NCI-H524 treated with DMSO at 0.1 percent for 48 hours (cell line): ENCODE data around the gene PRR33.

Experiments
- DNase-seq: peaks from one replicate; lab custom pipeline; 2025; lab: John Stamatoyannopoulos, UW

The PRR33 gene

GRCh38 chr11:1847006-1847735 is 44.5 kb downstream of the PRR33 start:
- no peak for DNase-seq

- no peak for DNase-seq
These were observed 45.2 kb downstream of the PRR33 start for GRCh38 chr11:1846453-1846932.

- no peak for DNase-seq
These were observed 45.9 kb downstream of the PRR33 start for GRCh38 chr11:1845561-1846452.

- DNase-seq, result no peak
These were observed 46.6 kb downstream of the PRR33 start for GRCh38 chr11:1845095-1845429.

- no peak for DNase-seq
These were observed 47.2 kb downstream of the PRR33 start for GRCh38 chr11:1844221-1845094.

GRCh38 chr11:1843796-1844195 is 47.9 kb downstream of the PRR33 start:
- no peak for DNase-seq

GRCh38 chr11:1843098-1843473 is 48.6 kb downstream of the PRR33 start:
- no peak for DNase-seq

GRCh38 chr11:1842149-1843097 is 49.3 kb downstream of the PRR33 start:
- DNase-seq, result no peak

GRCh38 chr11:1841511-1842148 is 50.1 kb downstream of the PRR33 start:
- DNase-seq, result no peak

- no peak for DNase-seq
These were observed 50.8 kb downstream of the PRR33 start for GRCh38 chr11:1840780-1841480.

- no peak for DNase-seq
These were observed 51.5 kb downstream of the PRR33 start for GRCh38 chr11:1839924-1840779.

- no peak for DNase-seq
These were observed 52.3 kb downstream of the PRR33 start for GRCh38 chr11:1839204-1839923.

- no peak for DNase-seq
These were observed 53.1 kb downstream of the PRR33 start, which contains the start of gene TNNI2 for GRCh38 chr11:1838426-1839144. Gene TNNI2 (plus strand): TSS chr11:1838981. CDS start chr11:1839697, 716 bp downstream.
